K562 (cell line): Measurements from ENCODE around the gene VPS26A. TPM values are rescaled to one million over a fixed set of nuclear protein-coding genes. Genes with fewer than 3 reads are reported as not detected.

Experiments used
- CBX1 ChIP-seq: sonication (generic); IDR thresholded peaks from 2 replicates; pipeline ENCODE4 v1.6.1; 2016; ENCODE audit warnings: antibody characterized with exemption, low read depth, mild to moderate bottlenecking
- CEBPZ ChIP-seq: fragments of 150-350 bp; IDR thresholded peaks from 2 replicates; pipeline ENCODE4 v1.6.1; 2014; ENCODE audit warnings: low read depth, mild to moderate bottlenecking, low read length, borderline replicate concordance
- DIDO1 ChIP-seq: fragments of 450-650 bp; IDR thresholded peaks from 2 replicates; pipeline ENCODE4 v1.6.1; 2016; ENCODE audit warnings: low read depth, missing biosample characterization, missing genetic modification characterization
- GATA2 ChIP-seq: sonication (generic); formaldehyde crosslinking; IDR thresholded peaks from 2 replicates; pipeline ENCODE4 v1.4.0; 2020; ENCODE audit warnings: mild to moderate bottlenecking, missing genetic modification reagents
- HNRNPUL1 ChIP-seq: fragments of 200-400 bp; formaldehyde crosslinking; IDR thresholded peaks from 2 replicates; pipeline ENCODE4 v1.6.1; 2017; ENCODE audit warnings: low read length
- HOMEZ ChIP-seq: fragments of 250-450 bp; sonication (Bioruptor Pico); IDR thresholded peaks from 2 replicates; pipeline ENCODE4 v1.4.0; 2020; ENCODE audit warnings: mild to moderate bottlenecking, moderate library complexity
- MCM7 ChIP-seq, 2 experiments: fragments of 450-650 bp; IDR thresholded peaks; 2 replicates each; pipeline ENCODE4 v1.6.1; 2016 to 2018
- RHOXF2B ChIP-seq: fragments of 250-450 bp; sonication (Bioruptor Pico); conservative IDR thresholded peaks from 2 replicates; pipeline ENCODE4 v1.5.1; 2021
- RNF219 ChIP-seq: fragments of 250-450 bp; sonication (Bioruptor Pico); IDR thresholded peaks from 2 replicates; pipeline ENCODE4 v1.5.0; 2022; ENCODE audit warnings: mild to moderate bottlenecking
- SAP30 ChIP-seq: fragments of 200-600 bp; sonication (generic); IDR thresholded peaks from 2 replicates; pipeline ENCODE4 v1.6.1; 2012; ENCODE audit warnings: borderline replicate concordance, low read depth, mild to moderate bottlenecking, moderate library complexity, low read length, control low read depth, inconsistent platforms; ENCODE audit not compliant: insufficient read depth, poor library complexity, severe bottlenecking
- UBTF ChIP-seq, 2 experiments: IDR thresholded peaks; 2 replicates each; pipeline ENCODE4 v1.6.1; 2012; ENCODE audit warnings: improper control_type of control experiment in 2 of 2, low read depth in 2 of 2, low read length in 2 of 2, borderline replicate concordance in 1 of 2
- ZBTB7A ChIP-seq: IDR thresholded peaks from 2 replicates; pipeline ENCODE4 v1.6.1; 2011; ENCODE audit warnings: low read depth, mild to moderate bottlenecking, low read length, moderate library complexity, borderline replicate concordance; ENCODE audit not compliant: control insufficient read depth
- ZNF212 ChIP-seq: fragments of 450-650 bp; formaldehyde crosslinking; IDR thresholded peaks from 2 replicates; pipeline ENCODE4 v1.4.0; 2020; ENCODE audit warnings: mild to moderate bottlenecking
- ZNF23 ChIP-seq: fragments of 250-450 bp; sonication (Bioruptor Pico); IDR thresholded peaks from 2 replicates; pipeline ENCODE4 v1.4.0; 2020; ENCODE audit warnings: mild to moderate bottlenecking
- ZNF57 ChIP-seq: fragments of 450-650 bp; formaldehyde crosslinking; IDR thresholded peaks from 2 replicates; pipeline ENCODE4 v1.4.0; 2020; ENCODE audit warnings: mild to moderate bottlenecking, moderate library complexity
- polyA plus RNA-seq, 8 experiments: library from polyadenylated mRNA; depleted of rRNA in 4 of 8; stranded (reverse) in 5 of 8; unstranded in 3 of 8; fragments of >200 nt; fragmentation: Nextera tagmentation in 2 of 8; fragmentation: Illumina TruSeq in 1 of 8; extraction: Ambion mirVana in 2 of 8; extraction: Trizol in 1 of 8; gene quantifications; 2 replicates each; pipeline versions ENCODE4 v1.2.1 to v1.2.3, GENCODE V29; 2011 to 2014; ENCODE audit warnings: inconsistent platforms in 1 of 8, missing spikeins in 1 of 8
- total RNA-seq, 7 experiments: library from RNA; depleted of rRNA in 6 of 7; stranded (reverse); fragments of >200 nt in 6 of 7; fragmentation: Illumina TruSeq in 2 of 7; extraction: Trizol in 2 of 7; gene quantifications; 2 replicates each; pipeline versions ENCODE4 v1.2.1 to v1.2.3, GENCODE V29; 2011 to 2021; ENCODE audit warnings: low replicate concordance in 1 of 7

Gene VPS26A
- total and polyA plus RNA-seq, 9 of the 15 experiments (the other 6 are each of a cell fraction or from before 2014, with no cell fraction given): 47.1 to 137 (median 69.3) TPM

GRCh38 chr10:69179743-69180524, 56.0 kb downstream of the VPS26A start, which contains the start of gene SUPV3L1 (continued):
- TF ChIP-seq UBTF (IDR thresholded peaks at IDR 0.05; ENCODE audit: borderline replicate concordance in 1 of 2, low read depth in 2 of 2, low read length in 2 of 2) (peak; percentile 40 to 57; a peak in 1 of 4 replicates), RNF219 (CRISPR knock-in tag) (no peak), ZNF57 (CRISPR knock-in tag) (no peak), CBX1 (peak; percentile 86; the same call in 1 of the 2 replicates), ZNF212 (no peak), SAP30 (peak; percentile 99), CEBPZ (0 out of 2 replicates have a peak, but pooled peaks have one; percentile 41), MCM7 (IDR thresholded peaks at IDR 0.05) (no peak), HNRNPUL1 (no peak), GATA2 (CRISPR knock-in tag) (no peak), HOMEZ (no peak), RHOXF2B (CRISPR knock-in tag) (no peak; the same call in 1 of the 2 replicates), ZNF23 (peak; percentile 64; the same call in 1 of the 2 replicates), ZBTB7A (0 out of 2 replicates have a peak, but pooled peaks have one; percentile 39), DIDO1 (tag) (peak; percentile 99)
